Type B pancreatic cell (in vitro differentiated cells): Measurements from ENCODE around the gene FUS. TPM values are rescaled to one million over a fixed set of nuclear protein-coding genes. Genes with fewer than 3 reads are reported as not detected.

ENCODE experiments used
- DNase-seq: peaks from one replicate; pipeline ENCODE4 v3.0.0; 2021; ENCODE audit warnings: mixed read lengths; ENCODE audit not compliant: unreplicated experiment; ENCODE audit errors: extremely low spot score
- H3K27ac Mint-ChIP-seq: 2 replicates; pipeline ENCODE4 v1.8.0; 2021; ENCODE audit warnings: mild to moderate bottlenecking, mixed read lengths
- H3K27me3 Mint-ChIP-seq: 2 replicates; pipeline ENCODE4 v1.8.0; 2021; ENCODE audit warnings: mixed read lengths
- H3K36me3 Mint-ChIP-seq: 2 replicates; pipeline ENCODE4 v1.8.0; 2021; ENCODE audit warnings: mixed read lengths
- H3K4me1 Mint-ChIP-seq: one replicate; pipeline ENCODE4 v1.8.0; 2021; ENCODE audit warnings: mixed read lengths; ENCODE audit not compliant: unreplicated experiment
- H3K4me3 Mint-ChIP-seq: 2 replicates; pipeline ENCODE4 v1.8.0; 2021; ENCODE audit warnings: mild to moderate bottlenecking, mixed read lengths
- H3K9me3 Mint-ChIP-seq: 2 replicates; pipeline ENCODE4 v1.8.0; 2021; ENCODE audit warnings: mixed read lengths
- total RNA-seq: library from RNA; stranded (reverse); gene quantifications from 2 replicates; pipeline ENCODE4 v1.2.1, GENCODE V29; 2021; ENCODE audit warnings: low replicate concordance
- TF ChIP-seq, protein P1 (sequence below): fragments of 200-600 bp; sonication (generic); conservative IDR thresholded peaks from 2 replicates; pipeline ENCODE4 v1.5.0; 2021; ENCODE audit warnings: antibody characterized with exemption, mild to moderate bottlenecking

FUS gene
- total RNA-seq, 1 donor from 2014 or later = 654 TPM

DNA sequence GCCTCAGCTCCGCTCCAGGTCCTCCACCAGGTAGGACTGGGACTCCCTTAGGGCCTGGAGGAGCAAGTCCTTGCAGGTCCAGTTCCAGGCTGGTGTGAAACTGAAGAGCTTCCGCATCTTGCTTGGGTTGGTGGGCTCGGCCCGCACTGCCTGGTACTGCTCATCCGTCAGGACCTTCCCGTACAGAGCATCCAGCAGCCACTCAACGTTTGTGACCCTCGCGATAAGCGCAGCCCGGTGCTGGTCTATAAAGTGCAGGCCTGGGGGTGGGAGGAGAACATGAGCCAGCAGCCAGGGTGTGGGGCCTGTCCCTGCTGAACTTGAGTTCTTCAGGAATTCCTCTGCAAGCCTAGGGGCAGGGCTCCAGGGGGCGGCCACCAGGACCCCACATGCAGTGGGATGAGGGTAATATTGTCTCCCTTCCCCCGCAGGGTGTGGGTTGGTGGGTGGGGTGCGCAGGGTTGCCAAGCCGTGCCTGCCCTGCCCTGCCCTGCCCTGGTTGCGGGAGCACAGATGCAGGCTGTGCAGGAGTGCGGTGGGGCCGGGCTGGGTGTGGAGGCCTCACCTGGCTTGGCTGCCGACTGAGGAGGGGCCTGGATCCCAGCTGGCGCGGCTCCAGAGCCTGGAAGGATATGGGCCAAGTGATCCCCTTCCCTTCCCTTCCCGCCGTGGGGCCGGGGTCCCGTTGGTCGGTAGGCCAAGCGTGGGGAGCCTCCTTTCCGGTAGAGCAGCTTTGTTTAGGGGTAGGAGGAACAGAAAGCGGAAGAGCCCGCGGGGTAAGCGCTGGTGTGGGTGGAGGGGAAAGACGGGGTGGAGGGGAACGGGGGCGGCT, 21.9 kb downstream of the FUS start:
- H3K36me3 Mint-ChIP-seq = peaks cover 17% of the 10 kb centered on the region
- H3K4me3 Mint-ChIP-seq = peak overlapping the region; percentile 79
- H3K4me1 Mint-ChIP-seq = no peaks in the 10 kb centered on the region
- H3K27me3 Mint-ChIP-seq = peaks cover 54% of the 10 kb centered on the region
- H3K27ac Mint-ChIP-seq = peak overlapping the region; percentile 81
- H3K9me3 Mint-ChIP-seq = no peaks in the 10 kb centered on the region
- TF ChIP-seq, protein P1, sequence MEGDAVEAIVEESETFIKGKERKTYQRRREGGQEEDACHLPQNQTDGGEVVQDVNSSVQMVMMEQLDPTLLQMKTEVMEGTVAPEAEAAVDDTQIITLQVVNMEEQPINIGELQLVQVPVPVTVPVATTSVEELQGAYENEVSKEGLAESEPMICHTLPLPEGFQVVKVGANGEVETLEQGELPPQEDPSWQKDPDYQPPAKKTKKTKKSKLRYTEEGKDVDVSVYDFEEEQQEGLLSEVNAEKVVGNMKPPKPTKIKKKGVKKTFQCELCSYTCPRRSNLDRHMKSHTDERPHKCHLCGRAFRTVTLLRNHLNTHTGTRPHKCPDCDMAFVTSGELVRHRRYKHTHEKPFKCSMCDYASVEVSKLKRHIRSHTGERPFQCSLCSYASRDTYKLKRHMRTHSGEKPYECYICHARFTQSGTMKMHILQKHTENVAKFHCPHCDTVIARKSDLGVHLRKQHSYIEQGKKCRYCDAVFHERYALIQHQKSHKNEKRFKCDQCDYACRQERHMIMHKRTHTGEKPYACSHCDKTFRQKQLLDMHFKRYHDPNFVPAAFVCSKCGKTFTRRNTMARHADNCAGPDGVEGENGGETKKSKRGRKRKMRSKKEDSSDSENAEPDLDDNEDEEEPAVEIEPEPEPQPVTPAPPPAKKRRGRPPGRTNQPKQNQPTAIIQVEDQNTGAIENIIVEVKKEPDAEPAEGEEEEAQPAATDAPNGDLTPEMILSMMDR = no peak
- DNase-seq = no peak

DNA sequence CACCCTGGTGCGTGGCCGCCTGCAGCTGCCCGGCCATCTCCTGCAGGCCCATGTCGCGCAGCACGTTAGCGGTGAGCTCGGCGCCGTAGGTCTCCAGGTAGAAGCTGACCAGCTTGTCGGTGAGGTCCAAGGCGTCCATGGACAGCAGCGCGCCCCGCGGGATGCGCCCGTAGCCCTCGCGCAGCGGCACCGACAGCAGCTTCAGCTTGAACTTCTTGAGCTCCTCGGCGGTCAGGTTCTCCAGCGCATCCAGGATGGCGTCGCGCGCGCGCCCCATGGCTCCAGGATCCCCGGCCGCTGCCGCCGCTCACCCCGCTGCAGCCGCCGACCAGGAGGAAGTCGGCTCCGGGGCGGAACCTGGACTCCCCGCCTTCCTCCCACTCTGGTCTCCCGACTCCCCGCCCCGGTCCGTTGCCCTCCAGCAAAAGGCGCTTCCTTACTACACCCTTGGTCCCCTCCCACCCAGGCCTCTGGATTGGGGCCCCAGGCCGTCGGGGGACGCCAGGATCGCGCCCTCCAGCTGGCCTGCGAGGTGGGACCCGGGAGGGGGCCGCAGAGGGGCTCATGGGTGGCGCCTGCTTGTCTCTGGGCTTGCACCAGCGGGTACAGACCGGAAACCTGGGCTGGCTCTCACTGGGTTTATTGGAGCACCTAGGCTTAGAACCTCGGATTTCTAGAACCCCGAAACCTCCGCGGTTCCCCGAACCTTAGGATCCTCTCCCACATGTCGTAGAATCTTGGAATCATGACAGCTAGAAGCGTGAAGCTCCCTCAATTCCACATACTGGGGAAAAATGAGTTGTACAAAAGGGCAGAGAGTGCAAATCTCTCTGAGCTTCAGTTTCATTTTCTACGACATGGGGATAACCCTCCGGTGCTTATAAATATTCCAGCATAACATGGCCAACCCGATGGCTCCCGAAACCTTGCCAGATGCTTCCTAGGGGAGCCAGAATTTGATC, 22.8 kb downstream of the FUS start, which contains the start of gene PYCARD:
PYCARD (minus strand) TSS at position 347 of the 962 bp plus-strand sequence; CDS start at position 277, 70 bp downstream.
- no peak for DNase-seq
- peak within 1 kb of the TSS; percentile 81 for H3K27ac Mint-ChIP-seq
- TF ChIP-seq, protein P1 = no peak
- H3K4me3 Mint-ChIP-seq = peak within 1 kb of the TSS; percentile 79
- H3K4me1 Mint-ChIP-seq = no peaks in the 10 kb centered on the region
- H3K9me3 Mint-ChIP-seq = no peaks in the 10 kb centered on the region
- peaks cover 17% of the 10 kb centered on the region for H3K36me3 Mint-ChIP-seq
- peaks cover 63% of the 10 kb centered on the region for H3K27me3 Mint-ChIP-seq

DNA sequence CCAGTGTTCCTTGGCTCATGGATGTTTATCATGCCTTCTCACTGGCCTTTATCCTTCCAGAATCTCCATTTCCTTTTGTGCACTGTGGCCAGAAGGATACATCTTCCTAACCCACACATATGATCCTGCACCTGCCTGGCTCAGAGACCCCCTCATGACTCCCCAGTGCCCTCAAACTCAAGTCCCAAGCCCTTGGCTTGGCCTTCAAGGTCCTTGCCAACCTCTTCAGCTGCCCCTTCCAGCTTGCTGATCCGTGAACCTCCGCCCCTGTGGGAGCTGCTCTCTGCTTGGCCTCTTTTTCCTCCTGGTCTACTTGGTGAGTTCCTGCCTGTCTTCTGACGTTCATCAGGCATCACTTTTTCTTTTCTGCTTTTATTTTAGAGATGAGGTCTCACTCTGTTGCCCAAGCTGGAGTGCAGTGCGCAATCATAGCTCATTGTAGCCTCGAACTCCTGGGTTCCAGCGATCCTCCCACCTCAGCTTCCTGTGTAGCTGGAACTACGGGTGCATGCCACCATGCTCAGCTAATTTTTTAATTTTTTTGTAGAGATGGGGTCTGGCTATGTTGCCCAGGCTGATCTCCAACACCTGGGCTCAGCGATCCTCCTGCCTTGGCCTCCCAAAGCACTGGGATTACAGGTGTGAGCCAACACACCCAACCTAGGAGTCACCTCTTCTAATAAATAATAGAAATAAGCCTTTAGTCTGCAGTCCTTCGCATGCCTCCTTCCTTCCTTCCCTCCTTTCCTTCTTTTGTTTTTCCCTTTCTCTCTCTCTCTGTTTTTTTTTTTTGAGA, 25.1 kb downstream of the FUS start:
- Mint-ChIP-seq H3K4me1 (no peaks in the 10 kb centered on the region), H3K4me3 (peak overlapping the region; percentile 39), H3K27ac (no peak overlapping the region), H3K9me3 (no peaks in the 10 kb centered on the region), H3K36me3 (peaks cover under 1% of the 10 kb centered on the region), H3K27me3 (peaks cover 66% of the 10 kb centered on the region)
- no peak for DNase-seq
- TF ChIP-seq, protein P1 = no peak

DNA sequence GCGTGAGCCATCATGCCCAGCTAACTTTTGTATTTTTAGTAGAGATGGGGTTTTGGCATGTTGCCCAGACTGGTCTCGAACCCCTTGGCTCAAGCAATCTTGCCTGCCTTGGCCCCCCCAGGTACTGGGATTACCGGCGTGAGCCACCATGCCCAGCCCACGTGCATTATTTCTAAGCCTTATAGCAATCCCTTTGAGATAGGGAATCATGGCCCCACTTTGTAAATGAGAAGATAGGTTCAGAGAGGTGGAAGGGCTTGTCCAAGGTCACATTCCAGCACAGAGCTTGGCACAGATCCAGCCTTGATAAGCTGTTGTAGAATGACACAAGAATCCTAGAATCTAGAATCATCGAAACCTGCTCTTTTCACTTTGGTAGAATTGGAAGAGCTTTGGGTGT, 26.8 kb downstream of the FUS start:
- TF ChIP-seq, protein P1 = no peak
- H3K36me3 Mint-ChIP-seq = no peaks in the 10 kb centered on the region

DNA sequence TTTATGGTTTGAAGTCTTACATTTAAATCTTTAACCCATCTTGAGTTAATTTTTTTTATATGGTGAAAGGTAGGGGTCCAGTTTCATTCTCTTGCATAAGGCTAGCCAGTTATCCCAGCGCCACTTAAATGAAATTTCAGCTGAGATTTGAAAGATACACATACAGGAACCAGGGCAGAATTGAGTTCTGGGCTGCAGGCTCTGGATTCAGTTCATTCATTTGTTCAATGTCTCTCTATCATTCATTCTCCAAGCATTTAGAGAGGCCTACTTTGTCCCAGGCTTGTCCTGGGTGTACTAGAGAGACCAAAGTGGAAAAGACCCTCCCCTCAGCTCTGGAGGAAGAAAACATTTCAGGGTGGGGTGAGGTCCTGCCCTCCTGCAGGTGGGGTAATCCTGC, 33.4 kb downstream of the FUS start:
- peaks cover 3% of the 10 kb centered on the region for H3K4me1 Mint-ChIP-seq
- no peaks in the 10 kb centered on the region for H3K9me3 Mint-ChIP-seq
- no peaks in the 10 kb centered on the region for H3K36me3 Mint-ChIP-seq

More for the DNA sequence above, 26.8 kb downstream of the FUS start:
- Mint-ChIP-seq H3K27ac (no peak overlapping the region), H3K9me3 (no peaks in the 10 kb centered on the region), H3K27me3 (peaks cover 70% of the 10 kb centered on the region), H3K4me3 (no peak overlapping the region), H3K4me1 (no peaks in the 10 kb centered on the region)
- no peak for DNase-seq

More for the DNA sequence above, 33.4 kb downstream of the FUS start:
- peaks cover 81% of the 10 kb centered on the region for H3K27me3 Mint-ChIP-seq
- DNase-seq = no peak
- peak overlapping the region; percentile 34 for H3K4me3 Mint-ChIP-seq
- TF ChIP-seq, protein P1 = no peak
- no peak overlapping the region for H3K27ac Mint-ChIP-seq
